SK-N-SH (cell line): ENCODE measurements around the gene MAST4. TPM values are rescaled to one million over a fixed set of nuclear protein-coding genes. Genes with fewer than 3 reads are reported as not detected.

Experiments
- CTCF ChIA-PET: fragments of 300-600, 350-600 bp; formaldehyde crosslinking; extraction: SDS; loops from one replicate; lab custom pipeline; 2021; lab: Yijun Ruan, JAX
- POLR2A ChIA-PET: fragments of 350-600 bp; sonication (Branson Sonifier 250); formaldehyde crosslinking; extraction: SDS; loops from one replicate; lab custom pipeline; 2020; ENCODE audit warnings: antibody characterized with exemption, inconsistent platforms; lab: Yijun Ruan, JAX
- DNase-seq: peaks from one replicate; pipeline ENCODE4 v3.0.0; 2012
- H2AFZ ChIP-seq: fragments of 200-600 bp; sonication (generic); 2 replicates; pipeline ENCODE4 v1.8.1; 2016; ENCODE audit warnings: antibody characterized with exemption, mild to moderate bottlenecking, low read depth
- H3F3A ChIP-seq: fragments of 200-600 bp; sonication (generic); replicated peaks from 2 replicates; pipeline ENCODE3; 2016; ENCODE audit warnings: antibody characterized with exemption, mild to moderate bottlenecking; ENCODE audit not compliant: insufficient read depth
- H3K27ac ChIP-seq, 2 experiments: fragments of 200-500 bp in 1 of 2; fragments of 200-600 bp in 1 of 2; sonication (Bioruptor generic) in 1 of 2; sonication (generic), shearing (Covaris generic) in 1 of 2; 2 replicates each; pipeline versions ENCODE4 v1.5.1 to v1.6.1; 2014 to 2016; ENCODE audit warnings: low read depth in 2 of 2, inconsistent platforms in 1 of 2, low read length in 1 of 2, mild to moderate bottlenecking in 1 of 2, mixed read lengths in 1 of 2
- H3K27me3 ChIP-seq: fragments of 200-600 bp; sonication (generic), shearing (Covaris generic); 2 replicates; pipeline ENCODE4 v1.6.1; 2016; ENCODE audit warnings: mixed run types; ENCODE audit not compliant: insufficient read depth
- H3K36me3 ChIP-seq, 2 experiments: fragments of 200-500 bp in 1 of 2; fragments of 200-600 bp in 1 of 2; sonication (Bioruptor generic) in 1 of 2; sonication (generic) in 1 of 2; replicated peaks in 1 of 2; 2 replicates each; pipeline versions ENCODE3 to v1.5.1; 2014 to 2016; ENCODE audit warnings: low read length in 1 of 2, mild to moderate bottlenecking in 1 of 2; ENCODE audit not compliant: insufficient read depth in 2 of 2, control insufficient read depth in 1 of 2
- H3K4me1 ChIP-seq, 2 experiments: fragments of 200-500 bp in 1 of 2; fragments of 200-600 bp in 1 of 2; sonication (Bioruptor generic) in 1 of 2; sonication (generic), shearing (Covaris generic) in 1 of 2; 2 replicates each; pipeline versions ENCODE4 v1.5.1 to v1.6.1; 2014 to 2016; ENCODE audit warnings: low read depth in 1 of 2, low read length in 1 of 2, mixed run types in 1 of 2; ENCODE audit not compliant: insufficient read depth in 2 of 2, control insufficient read depth in 1 of 2
- H3K4me2 ChIP-seq: fragments of 200-600 bp; sonication (generic), shearing (Covaris generic); 2 replicates; pipeline ENCODE4 v1.6.1; 2017; ENCODE audit warnings: mixed run types
- H3K4me3 ChIP-seq, 2 experiments: fragments of 200-500 bp in 1 of 2; fragments of 200-600 bp in 1 of 2; sonication (Bioruptor generic) in 1 of 2; sonication (generic), shearing (Covaris generic) in 1 of 2; 2 replicates each; pipeline versions ENCODE4 v1.5.1 to v1.8.1; 2014 to 2016; ENCODE audit warnings: low read depth in 2 of 2, inconsistent platforms in 1 of 2, low read length in 1 of 2, mild to moderate bottlenecking in 1 of 2, mixed read lengths in 1 of 2, moderate library complexity in 1 of 2
- H3K79me2 ChIP-seq: fragments of 200-600 bp; sonication (generic); 2 replicates; pipeline ENCODE4 v1.8.1; 2017; ENCODE audit warnings: mild to moderate bottlenecking; ENCODE audit not compliant: insufficient read depth
- H3K9ac ChIP-seq: fragments of 200-600 bp; sonication (generic); 2 replicates; pipeline ENCODE4 v1.6.1; 2017; ENCODE audit warnings: mixed run types
- H3K9me2 ChIP-seq: fragments of 200-600 bp; sonication (generic); 2 replicates; pipeline ENCODE4 v1.6.1; 2017; ENCODE audit warnings: mixed run types
- H3K9me3 ChIP-seq: fragments of 200-600 bp; sonication (generic); 2 replicates; pipeline ENCODE4 v1.6.1; 2017; ENCODE audit warnings: mixed run types, mild to moderate bottlenecking, moderate library complexity
- H4K20me1 ChIP-seq: fragments of 200-600 bp; sonication (generic); 2 replicates; pipeline ENCODE4 v1.6.1; 2017; ENCODE audit warnings: mild to moderate bottlenecking, mixed run types; ENCODE audit not compliant: insufficient read depth
- CHD2 ChIP-seq: fragments of 150-350 bp; IDR thresholded peaks from 2 replicates; pipeline ENCODE4 v1.6.1; 2018; ENCODE audit warnings: low read length; ENCODE audit not compliant: partially characterized antibody
- ELF1 ChIP-seq: IDR thresholded peaks from 2 replicates; pipeline ENCODE4 v1.4.0; 2012
- EP300 ChIP-seq, 2 experiments: IDR thresholded peaks; 2 replicates each; pipeline versions ENCODE4 v1.4.0 to v1.6.1; 2012; ENCODE audit warnings: borderline replicate concordance in 1 of 2, low read depth in 1 of 2, low read length in 1 of 2
- EZH2phosphoT487 ChIP-seq: fragments of 200-600 bp; sonication (generic); IDR thresholded peaks from 2 replicates; pipeline ENCODE4 v1.6.1; 2017; ENCODE audit warnings: low read depth, mixed run types, mild to moderate bottlenecking, antibody characterized with exemption, moderate library complexity, borderline replicate concordance
- FOXM1 ChIP-seq: IDR thresholded peaks from 2 replicates; pipeline ENCODE4 v1.4.0; 2012; ENCODE audit warnings: low read depth, mild to moderate bottlenecking
- GABPA ChIP-seq: IDR thresholded peaks from 2 replicates; pipeline ENCODE4 v1.4.0; 2012; ENCODE audit warnings: low read depth, mild to moderate bottlenecking
- MEF2A ChIP-seq: IDR thresholded peaks from 2 replicates; pipeline ENCODE4 v1.4.0; 2012; ENCODE audit warnings: low read depth, borderline replicate concordance
- MXI1 ChIP-seq: IDR thresholded peaks from 2 replicates; pipeline ENCODE4 v1.6.1; 2012; ENCODE audit warnings: mild to moderate bottlenecking, low read depth, low read length, improper control_type of control experiment
- NRF1 ChIP-seq: IDR thresholded peaks from 2 replicates; pipeline ENCODE4 v1.6.1; 2012; ENCODE audit warnings: low read depth, mild to moderate bottlenecking, low read length
- RCOR1 ChIP-seq: fragments of 150-350 bp; IDR thresholded peaks from 2 replicates; pipeline ENCODE4 v1.6.1; 2017; ENCODE audit warnings: antibody characterized with exemption, low read length
- RFX5 ChIP-seq: IDR thresholded peaks from 2 replicates; pipeline ENCODE4 v1.6.1; 2012; ENCODE audit warnings: mild to moderate bottlenecking, improper control_type of control experiment, low read length
- RXRA ChIP-seq: IDR thresholded peaks from 2 replicates; pipeline ENCODE4 v1.4.0; 2012; ENCODE audit warnings: low read depth, mild to moderate bottlenecking, borderline replicate concordance
- TCF12 ChIP-seq: IDR thresholded peaks from 2 replicates; pipeline ENCODE4 v1.4.0; 2012
- WGBS: methylation state at CpG from one replicate; pipeline ENCODE4 v1.1.6; 2017; ENCODE audit warnings: low lambda C conversion rate; 5-methylcytosine and 5-hydroxymethylcytosine counted together
- polyA plus RNA-seq, 3 experiments: library from polyadenylated mRNA; depleted of rRNA; stranded (reverse); fragments of >200 nt; gene quantifications; 2 replicates each; pipeline ENCODE4 v1.2.3, GENCODE V29; 2012
- TF ChIP-seq, protein P1 (sequence below): IDR thresholded peaks from 2 replicates; pipeline ENCODE4 v1.4.0; 2012; ENCODE audit warnings: low read depth
- TF ChIP-seq, protein P2 (sequence below): IDR thresholded peaks from 2 replicates; pipeline ENCODE4 v1.4.0; 2012; ENCODE audit warnings: low read depth, borderline replicate concordance
- TF ChIP-seq, protein P3 (sequence below): IDR thresholded peaks from 2 replicates; pipeline ENCODE4; 2012
- TF ChIP-seq, protein P4 (sequence below): fragments of 200-600 bp; sonication (generic); IDR thresholded peaks from 2 replicates; pipeline ENCODE4 v1.6.1; 2017; ENCODE audit warnings: antibody characterized with exemption, mild to moderate bottlenecking, moderate library complexity
- TF ChIP-seq, protein P5 (sequence below): fragments of 150-350 bp; IDR thresholded peaks from 2 replicates; pipeline ENCODE4 v1.6.1; 2016; ENCODE audit warnings: mild to moderate bottlenecking, low read depth, low read length
- TF ChIP-seq, protein P6 (sequence below): IDR thresholded peaks from 2 replicates; pipeline ENCODE4 v1.4.0; 2012; ENCODE audit warnings: low read depth, borderline replicate concordance

Gene MAST4
- polyA plus RNA-seq, 1 of the 3 experiments (the other 2 are of a cell fraction): 2.2 TPM

DNA sequence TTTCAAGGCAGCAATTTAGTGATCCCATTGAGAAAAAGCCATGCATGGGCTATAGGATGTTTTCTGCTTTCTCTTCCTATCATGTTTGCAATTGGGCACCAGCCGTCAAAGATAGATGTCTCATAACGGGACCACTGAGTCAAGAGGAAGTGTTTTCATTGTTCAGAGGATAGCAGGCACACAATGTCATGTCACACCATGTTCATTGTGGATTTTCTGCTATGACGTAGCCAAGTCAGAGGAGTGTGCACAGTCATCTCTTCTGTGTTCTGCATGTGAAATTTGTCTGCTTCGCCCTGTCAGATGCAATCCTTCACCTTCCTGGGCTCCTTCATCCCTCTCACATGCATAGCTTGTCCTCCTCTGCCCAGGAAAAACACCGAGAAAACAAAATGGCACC is 494.4 kb downstream of the MAST4 start:
- H3K4me1 ChIP-seq: peaks cover 11 to 34% of the 10 kb centered on the region in 2 experiments; a peak in 3 of 4 replicates
- ChIA-PET POLR2A (no interaction called here), CTCF (interaction anchor here (0.6 kb wide), 1 partner anchor 296 kb away, joined by 3 read pairs; no protein-coding TSS in a partner anchor)
- H3K4me2 ChIP-seq: no peak overlapping the region
- DNase-seq: no peak
- no peaks in the 10 kb centered on the region for H3K36me3 ChIP-seq
- H3K9me3 ChIP-seq: no peaks in the 10 kb centered on the region
- H3K9me2 ChIP-seq: no peaks in the 10 kb centered on the region
- WGBS: 92% methylated on average over 5 of the region's 5 CpGs
- H4K20me1 ChIP-seq: no peaks in the 10 kb centered on the region
- TF ChIP-seq TCF12 (no peak), EZH2phosphoT487 (no peak), NRF1 (no peak), RXRA (no peak), RFX5 (no peak), MXI1 (no peak), EP300 (IDR thresholded peaks at IDR 0.05; ENCODE audit: borderline replicate concordance in 1 of 2, low read depth in 1 of 2, low read length in 1 of 2) (no peak), ELF1 (no peak), GABPA (no peak), MEF2A (no peak), CHD2 (no peak), FOXM1 (no peak), RCOR1 (no peak)
- TF ChIP-seq, protein P1, sequence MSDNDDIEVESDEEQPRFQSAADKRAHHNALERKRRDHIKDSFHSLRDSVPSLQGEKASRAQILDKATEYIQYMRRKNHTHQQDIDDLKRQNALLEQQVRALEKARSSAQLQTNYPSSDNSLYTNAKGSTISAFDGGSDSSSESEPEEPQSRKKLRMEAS: no peak
- TF ChIP-seq, protein P2, sequence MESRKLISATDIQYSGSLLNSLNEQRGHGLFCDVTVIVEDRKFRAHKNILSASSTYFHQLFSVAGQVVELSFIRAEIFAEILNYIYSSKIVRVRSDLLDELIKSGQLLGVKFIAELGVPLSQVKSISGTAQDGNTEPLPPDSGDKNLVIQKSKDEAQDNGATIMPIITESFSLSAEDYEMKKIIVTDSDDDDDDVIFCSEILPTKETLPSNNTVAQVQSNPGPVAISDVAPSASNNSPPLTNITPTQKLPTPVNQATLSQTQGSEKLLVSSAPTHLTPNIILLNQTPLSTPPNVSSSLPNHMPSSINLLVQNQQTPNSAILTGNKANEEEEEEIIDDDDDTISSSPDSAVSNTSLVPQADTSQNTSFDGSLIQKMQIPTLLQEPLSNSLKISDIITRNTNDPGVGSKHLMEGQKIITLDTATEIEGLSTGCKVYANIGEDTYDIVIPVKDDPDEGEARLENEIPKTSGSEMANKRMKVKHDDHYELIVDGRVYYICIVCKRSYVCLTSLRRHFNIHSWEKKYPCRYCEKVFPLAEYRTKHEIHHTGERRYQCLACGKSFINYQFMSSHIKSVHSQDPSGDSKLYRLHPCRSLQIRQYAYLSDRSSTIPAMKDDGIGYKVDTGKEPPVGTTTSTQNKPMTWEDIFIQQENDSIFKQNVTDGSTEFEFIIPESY: no peak
- TF ChIP-seq, protein P3, sequence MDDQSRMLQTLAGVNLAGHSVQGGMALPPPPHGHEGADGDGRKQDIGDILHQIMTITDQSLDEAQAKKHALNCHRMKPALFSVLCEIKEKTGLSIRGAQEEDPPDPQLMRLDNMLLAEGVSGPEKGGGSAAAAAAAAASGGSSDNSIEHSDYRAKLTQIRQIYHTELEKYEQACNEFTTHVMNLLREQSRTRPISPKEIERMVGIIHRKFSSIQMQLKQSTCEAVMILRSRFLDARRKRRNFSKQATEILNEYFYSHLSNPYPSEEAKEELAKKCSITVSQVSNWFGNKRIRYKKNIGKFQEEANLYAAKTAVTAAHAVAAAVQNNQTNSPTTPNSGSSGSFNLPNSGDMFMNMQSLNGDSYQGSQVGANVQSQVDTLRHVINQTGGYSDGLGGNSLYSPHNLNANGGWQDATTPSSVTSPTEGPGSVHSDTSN: no peak
- TF ChIP-seq, protein P4, sequence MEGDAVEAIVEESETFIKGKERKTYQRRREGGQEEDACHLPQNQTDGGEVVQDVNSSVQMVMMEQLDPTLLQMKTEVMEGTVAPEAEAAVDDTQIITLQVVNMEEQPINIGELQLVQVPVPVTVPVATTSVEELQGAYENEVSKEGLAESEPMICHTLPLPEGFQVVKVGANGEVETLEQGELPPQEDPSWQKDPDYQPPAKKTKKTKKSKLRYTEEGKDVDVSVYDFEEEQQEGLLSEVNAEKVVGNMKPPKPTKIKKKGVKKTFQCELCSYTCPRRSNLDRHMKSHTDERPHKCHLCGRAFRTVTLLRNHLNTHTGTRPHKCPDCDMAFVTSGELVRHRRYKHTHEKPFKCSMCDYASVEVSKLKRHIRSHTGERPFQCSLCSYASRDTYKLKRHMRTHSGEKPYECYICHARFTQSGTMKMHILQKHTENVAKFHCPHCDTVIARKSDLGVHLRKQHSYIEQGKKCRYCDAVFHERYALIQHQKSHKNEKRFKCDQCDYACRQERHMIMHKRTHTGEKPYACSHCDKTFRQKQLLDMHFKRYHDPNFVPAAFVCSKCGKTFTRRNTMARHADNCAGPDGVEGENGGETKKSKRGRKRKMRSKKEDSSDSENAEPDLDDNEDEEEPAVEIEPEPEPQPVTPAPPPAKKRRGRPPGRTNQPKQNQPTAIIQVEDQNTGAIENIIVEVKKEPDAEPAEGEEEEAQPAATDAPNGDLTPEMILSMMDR: no peak
- TF ChIP-seq, protein P5, sequence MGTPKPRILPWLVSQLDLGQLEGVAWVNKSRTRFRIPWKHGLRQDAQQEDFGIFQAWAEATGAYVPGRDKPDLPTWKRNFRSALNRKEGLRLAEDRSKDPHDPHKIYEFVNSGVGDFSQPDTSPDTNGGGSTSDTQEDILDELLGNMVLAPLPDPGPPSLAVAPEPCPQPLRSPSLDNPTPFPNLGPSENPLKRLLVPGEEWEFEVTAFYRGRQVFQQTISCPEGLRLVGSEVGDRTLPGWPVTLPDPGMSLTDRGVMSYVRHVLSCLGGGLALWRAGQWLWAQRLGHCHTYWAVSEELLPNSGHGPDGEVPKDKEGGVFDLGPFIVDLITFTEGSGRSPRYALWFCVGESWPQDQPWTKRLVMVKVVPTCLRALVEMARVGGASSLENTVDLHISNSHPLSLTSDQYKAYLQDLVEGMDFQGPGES: no peak
- TF ChIP-seq, protein P6, sequence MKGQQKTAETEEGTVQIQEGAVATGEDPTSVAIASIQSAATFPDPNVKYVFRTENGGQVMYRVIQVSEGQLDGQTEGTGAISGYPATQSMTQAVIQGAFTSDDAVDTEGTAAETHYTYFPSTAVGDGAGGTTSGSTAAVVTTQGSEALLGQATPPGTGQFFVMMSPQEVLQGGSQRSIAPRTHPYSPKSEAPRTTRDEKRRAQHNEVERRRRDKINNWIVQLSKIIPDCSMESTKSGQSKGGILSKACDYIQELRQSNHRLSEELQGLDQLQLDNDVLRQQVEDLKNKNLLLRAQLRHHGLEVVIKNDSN: no peak
- no peaks in the 10 kb centered on the region for H3F3A ChIP-seq
- H3K4me3 ChIP-seq: no peak overlapping the region
- H3K27ac ChIP-seq: no peak overlapping the region
- H3K27me3 ChIP-seq: no peaks in the 10 kb centered on the region
- no peak overlapping the region for H3K9ac ChIP-seq
- no peak overlapping the region for H2AFZ ChIP-seq
- no peaks in the 10 kb centered on the region for H3K79me2 ChIP-seq
